GM11168 (cell line): Measurements from ENCODE around the gene JAK1.

Experiments
- in situ Hi-C: fragments of 300-500 bp; cut with MboI; formaldehyde crosslinking; loops from one replicate; pipeline ENCODE4 v1.12.0; 2022; ENCODE audit warnings: low sequenced_read_pairs; ENCODE audit not compliant: unreplicated experiment

Gene JAK1

DNA sequence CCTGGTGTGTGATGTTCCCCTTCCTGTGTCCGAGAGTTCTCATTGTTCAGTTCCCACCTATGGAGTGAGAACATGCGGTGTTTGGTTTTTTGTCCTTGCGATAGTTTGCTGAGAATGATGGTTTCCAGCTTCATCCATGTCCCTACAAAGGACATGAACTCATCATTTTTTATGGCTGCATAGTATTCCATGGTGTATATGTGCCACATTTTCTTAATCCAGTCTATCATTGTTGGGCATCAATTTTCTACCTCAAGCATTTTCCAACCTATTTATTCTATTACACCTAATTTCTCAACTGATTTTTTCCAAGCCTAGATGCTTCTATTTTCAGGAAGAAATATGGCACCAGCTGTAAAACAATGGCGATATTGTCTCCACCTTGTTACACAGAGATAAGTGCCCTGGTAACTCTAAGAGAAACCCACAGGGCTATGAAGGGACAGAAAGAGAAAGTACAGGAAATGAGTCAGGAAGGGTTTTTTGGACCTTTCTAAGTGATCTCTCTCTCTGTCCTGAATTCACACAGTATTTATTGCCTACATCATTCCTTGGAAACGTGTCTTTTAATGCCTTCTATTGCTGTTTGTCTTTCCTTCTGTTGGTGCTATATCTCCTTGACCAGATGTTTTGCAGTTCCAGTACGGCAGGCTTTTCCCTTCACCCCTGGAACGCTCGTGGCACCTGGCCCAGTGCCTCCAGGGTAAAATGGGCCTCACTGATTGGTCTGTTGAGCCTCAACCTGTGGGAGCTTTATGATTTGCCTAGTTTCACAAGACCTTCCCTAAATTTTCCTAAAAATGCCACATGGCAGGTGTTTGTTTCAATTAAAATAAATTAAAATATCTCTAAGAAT is 14.6 kb upstream of the JAK1 start:
- in situ Hi-C loops: no loop called here

DNA sequence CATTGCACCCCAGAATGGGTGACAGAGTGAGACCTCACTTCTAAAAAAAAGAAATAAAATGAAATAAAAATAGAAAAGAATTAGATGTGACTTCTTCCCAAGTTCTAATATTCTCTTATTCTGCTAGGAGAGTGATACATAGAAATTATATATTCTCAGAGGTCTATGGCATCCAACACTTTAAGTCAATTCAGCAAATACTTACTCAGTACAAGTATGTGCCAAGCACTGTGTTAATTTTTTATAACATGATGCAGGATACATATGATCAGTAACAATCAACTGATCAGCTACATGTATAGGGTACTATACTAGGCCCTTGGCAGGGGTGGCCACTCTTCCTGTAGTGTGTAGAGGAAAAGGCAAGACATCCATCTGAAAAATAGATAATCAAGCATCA is 13.0 kb upstream of the JAK1 start:
- in situ Hi-C loops: no loop called here

DNA sequence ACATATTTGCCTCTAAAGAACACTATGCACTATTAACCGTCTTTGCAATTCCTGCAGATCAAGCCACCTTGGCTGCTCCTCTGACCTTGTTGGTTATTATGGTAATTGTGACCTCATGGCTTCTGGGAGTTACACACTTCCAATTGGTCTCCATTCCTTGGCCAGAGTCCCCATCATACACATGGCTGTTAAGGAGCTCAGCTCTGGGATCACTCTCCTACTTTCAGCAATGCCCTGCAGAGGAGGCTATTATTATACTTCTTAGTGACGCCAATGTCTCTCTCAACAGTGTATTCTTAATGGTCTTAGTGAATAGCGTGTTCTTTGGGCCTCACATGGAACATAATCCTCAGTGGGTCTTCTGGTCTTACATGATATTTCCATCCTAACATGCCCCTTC is 10.0 kb upstream of the JAK1 start:
- in situ Hi-C loops: no loop called here

DNA sequence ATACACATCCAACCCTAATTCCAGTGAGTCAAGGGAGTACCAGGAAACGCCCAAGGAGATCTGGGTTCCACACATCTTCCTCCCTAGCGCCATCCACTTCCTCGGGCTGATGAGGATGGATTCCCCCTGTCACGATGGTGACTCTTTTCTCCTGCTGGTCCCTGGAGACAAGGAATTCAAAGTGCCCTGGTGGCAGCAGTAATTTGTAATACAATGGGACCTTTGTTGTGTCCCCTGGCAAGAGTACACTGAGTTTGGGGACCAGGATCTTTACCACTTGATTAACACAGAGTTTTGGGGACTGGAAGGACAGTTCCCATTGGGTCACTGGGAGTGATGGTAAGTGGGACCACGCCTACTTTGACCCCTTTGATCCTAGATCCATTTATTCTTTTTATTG is 9.4 kb upstream of the JAK1 start:
- in situ Hi-C loops: no loop called here

DNA sequence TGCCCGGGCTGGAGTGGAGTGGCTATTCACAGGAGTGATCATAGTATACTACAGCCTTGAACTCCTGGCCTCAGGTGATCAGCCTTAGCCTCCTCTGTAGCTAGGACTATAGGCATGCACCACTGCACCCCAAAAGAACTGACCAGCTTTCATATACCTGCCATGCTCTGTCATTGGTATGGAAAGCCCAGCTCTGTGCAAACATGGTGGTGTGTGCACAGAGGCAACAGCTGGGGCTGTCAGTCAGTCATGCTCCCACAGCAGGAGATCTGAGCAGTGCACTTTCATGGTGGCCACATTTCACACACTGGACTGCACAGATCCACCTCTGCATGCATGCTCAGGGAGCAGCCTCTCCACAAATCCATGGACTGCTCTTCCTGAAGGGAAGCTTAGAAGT is 8.8 kb upstream of the JAK1 start:
- in situ Hi-C loops: no loop called here

DNA sequence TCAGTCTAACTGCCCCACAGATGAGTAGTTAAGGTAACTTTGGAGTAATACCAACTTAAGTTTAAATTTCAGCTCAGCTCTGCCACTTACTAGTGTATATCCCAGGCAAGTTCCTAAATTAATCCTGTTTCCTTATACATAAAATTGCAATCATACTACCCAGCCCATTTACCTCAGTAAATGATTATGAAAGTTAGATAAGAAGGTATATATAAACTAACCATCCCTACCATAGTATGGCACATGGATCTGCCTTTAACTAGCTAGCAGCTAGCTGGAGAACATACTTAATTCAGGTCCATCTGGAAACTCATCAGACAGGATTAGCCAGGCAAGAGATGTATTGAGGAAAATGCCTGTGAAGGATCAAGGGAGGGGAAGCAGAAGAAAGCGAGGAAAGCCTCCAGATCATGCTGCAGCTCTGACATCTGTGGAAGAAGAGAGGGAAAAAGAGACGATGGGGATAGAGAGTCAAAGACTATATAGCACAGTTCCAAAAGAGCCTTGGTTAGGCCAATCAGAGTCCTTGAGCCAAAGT is 8.0 kb upstream of the JAK1 start:
- in situ Hi-C loops: no loop called here

DNA sequence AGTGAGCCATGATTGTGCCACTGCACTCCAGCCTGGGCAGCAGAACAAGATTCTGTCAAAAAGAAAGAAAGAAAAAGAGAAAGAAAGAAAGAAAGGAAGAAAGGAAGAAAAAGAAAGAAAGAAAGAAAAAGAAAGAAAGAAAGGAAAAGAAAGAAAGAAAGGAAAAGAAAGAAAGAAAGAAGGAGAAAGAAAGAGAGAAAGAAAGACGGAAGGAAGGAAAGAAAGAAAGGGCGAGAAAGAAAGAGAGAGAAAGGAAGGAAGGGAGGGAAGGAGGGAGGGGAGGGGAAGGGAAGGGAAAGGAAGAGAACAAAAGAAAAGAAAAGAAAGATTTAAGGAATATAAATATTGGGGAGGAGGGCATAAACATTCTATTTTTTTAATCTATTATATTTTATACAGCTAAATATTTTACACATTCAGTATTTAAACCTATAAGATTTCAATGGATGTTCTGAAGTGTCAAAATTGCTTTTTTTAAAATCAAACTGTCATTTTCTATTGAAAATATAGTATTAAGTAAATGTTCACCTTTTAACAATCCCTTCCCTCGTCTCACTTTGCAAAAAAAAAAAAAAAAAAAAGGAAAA is 6.8 kb upstream of the JAK1 start:
- in situ Hi-C loops: no loop called here

DNA sequence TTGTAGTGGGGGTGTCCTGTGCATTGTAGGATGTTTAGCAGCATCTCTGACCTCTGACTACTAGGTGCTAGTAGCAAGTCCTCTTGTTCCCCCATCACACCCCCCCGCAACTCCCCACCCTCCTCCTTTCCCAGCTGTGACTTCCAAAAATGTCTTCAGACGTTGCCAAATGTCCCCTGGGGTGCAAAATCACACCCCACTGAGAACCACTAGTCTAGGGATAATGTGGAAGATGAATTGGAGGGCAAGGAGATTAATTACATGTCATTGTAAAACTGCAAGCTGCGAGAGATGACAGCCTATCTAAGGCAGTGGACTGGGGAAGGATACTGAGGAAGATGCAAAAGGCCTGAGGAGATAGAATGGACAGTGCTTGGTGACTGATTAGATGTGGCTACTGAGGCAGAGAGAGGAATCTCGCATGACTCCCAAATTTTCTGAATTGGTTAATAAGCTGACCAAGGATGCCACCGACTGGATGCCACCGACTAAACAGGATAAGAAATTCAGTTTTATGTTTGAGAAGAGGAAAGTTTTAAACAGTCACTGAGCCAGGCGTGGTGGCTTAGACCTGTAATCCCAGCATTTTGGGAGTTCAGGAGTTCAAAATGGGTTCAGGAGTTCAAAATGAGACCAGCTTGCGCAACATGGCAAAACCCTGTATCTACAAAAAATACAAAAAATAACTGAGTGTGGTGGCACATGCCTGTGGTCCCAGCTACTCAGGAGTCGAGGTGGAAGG is 3.1 kb upstream of the JAK1 start:
- in situ Hi-C loops: loop anchor here (10.0 kb wide), 1 partner anchor 75 kb away; no protein-coding TSS in a partner anchor

DNA sequence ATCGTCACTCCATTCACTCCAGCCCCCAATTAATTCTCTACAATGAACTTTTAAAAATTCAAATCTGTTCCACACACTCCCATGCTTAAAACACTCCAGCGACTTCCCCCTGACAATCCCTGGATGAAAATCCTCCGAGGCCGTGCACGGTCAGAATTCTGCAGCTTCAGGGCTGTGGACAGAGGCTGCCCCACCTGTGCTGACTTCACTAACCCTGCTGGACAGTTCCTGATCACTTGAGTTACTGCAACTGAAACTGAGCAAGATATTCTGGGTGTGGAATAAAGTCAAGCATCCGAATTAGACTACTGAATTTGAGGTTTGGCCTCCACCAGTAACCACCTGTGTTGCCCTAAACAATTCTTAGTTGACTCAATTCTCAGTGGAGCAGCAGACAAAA is 1.0 kb upstream of the JAK1 start:
- in situ Hi-C loops: loop anchor here (10.0 kb wide), 1 partner anchor 73 kb away; no protein-coding TSS in a partner anchor

DNA sequence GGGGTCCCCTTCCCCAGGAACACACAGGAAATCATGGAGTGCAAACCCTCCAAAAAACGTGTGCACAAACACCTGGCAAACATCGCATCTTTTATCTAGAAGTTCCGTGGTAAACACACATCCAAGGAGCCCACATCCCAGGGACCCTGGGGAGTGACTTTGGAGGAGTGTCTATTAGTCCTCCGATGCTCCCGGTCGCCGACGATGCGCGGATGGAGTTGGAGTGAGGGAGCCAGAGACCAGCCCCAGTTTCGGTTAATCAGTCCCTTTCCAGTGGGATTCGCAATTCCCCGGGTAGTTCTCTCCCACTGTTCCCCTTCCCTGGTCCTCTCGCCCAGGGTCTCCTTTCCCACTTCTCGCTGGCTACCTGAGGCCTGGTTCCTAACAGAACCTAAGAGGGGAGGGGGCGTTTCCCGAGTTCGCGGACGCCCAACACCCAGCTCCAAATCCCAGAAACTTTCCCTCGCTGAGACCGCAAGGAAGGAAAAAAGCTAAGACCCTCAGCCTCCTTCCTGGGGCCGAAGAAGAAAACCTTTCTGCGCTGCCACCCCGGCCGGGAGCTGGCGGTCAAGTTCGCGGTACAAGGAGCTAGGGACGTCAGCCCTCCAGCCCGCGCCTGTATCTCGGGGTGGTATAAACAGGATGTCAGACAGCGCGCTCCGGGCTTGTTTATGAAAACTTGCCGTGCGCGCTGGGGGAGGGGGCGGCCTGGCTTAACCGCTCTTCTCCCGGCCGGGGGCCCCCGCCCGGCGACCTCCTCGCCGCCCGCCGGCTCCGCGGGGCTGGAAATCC is 787 bp downstream of the JAK1 start:
- in situ Hi-C loops: loop anchor here (10.0 kb wide), 1 partner anchor 71 kb away; no protein-coding TSS in a partner anchor

DNA sequence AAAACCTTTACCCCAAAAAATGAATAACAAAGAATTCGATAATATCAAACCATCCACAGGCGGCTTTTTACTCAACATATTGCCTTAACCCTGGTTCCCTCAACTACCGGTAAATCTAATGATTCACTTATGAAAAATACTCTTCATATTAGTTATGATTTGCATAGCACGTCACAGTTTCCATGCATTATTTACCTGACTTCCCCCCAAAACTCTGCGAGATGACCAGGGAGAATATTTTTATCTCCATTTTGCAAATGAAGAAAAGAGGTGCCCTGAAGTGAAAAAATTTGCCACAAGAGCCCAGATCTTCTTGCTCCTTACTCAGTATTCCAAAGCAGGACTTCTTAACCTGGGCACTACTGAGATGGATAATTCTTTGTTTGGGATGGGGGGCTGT is 2.9 kb downstream of the JAK1 start:
- in situ Hi-C loops: loop anchor here (10.0 kb wide), 1 partner anchor 69 kb away; no protein-coding TSS in a partner anchor

DNA sequence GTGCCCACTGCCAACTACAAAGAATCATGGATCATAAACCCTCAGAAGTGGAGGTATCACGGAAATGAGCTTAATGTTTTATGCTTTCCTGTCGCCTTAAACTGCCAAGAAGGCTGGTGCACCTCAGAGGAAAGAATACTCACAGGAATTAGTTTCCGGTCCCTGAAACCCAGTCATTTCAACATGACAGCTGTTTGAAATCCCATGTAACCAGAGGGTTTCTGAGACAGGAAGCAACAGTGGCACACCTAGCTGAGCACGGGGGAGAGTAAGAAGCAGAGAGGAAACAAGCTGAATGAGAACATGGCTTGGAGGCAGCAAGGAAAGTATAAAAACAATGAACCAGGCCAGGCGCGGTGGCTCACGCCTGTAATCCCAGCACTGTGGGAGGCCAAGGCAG is 3.9 kb downstream of the JAK1 start:
- in situ Hi-C loops: loop anchor here (10.0 kb wide), 1 partner anchor 68 kb away; no protein-coding TSS in a partner anchor

DNA sequence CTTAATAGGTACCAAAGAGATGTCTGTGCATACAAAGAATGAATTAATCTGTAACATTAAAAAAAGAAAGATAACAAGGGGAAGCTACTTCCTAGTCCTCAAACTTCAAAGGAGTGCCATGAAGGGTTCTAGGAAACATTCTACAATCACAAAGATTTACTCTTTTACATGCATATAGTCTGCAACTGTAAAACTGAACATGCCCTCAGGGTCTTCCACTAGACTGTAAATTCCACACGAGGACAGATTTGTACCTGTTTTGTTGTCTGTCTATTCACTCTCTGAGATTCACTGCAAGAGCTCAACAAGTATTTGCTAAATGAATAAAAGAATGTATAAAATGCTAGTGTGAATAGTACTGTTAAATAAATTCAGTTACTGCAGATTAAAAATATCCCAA is 4.4 kb downstream of the JAK1 start:
- in situ Hi-C loops: loop anchor here (10.0 kb wide), 1 partner anchor 67 kb away; no protein-coding TSS in a partner anchor

DNA sequence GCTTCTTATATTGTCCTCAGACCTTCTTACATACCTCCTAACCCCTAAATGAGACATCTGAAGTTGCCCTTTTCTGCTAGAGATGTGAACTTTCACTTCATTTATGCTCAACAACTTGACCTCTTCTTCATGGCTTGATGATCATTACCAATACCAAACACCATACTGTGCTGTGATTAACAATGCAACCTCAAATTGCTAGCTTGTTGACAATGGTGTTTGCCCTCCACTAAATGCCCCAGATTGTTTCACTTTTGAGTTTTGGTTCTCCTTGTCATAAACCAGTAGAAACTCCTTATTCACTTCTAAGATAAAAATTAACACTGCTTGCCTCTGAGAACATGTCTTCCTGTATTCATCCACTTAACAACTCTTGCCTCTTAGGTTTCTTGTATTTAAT is 5.6 kb downstream of the JAK1 start:
- in situ Hi-C loops: loop anchor here (10.0 kb wide), 1 partner anchor 66 kb away; no protein-coding TSS in a partner anchor

DNA sequence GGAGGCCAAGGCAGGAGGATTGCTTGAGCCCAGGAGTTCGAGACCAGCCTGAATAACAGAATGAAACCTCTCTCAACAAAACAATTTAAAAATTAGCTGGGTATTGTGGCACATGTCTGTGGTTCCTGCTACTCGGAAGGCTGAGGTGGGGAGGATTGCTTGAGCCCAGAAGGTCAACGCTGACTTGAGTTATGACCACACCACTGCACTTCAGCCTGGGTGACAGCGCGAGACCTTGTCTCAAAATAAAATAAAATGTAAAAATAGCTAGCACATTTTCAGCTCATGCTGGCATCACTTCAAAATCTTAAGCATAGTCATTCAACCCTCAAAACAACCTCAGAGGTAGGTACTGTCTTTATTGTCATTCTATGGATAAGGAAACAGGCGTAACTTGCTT is 6.4 kb downstream of the JAK1 start:
- in situ Hi-C loops: loop anchor here (10.0 kb wide), 1 partner anchor 65 kb away; no protein-coding TSS in a partner anchor

DNA sequence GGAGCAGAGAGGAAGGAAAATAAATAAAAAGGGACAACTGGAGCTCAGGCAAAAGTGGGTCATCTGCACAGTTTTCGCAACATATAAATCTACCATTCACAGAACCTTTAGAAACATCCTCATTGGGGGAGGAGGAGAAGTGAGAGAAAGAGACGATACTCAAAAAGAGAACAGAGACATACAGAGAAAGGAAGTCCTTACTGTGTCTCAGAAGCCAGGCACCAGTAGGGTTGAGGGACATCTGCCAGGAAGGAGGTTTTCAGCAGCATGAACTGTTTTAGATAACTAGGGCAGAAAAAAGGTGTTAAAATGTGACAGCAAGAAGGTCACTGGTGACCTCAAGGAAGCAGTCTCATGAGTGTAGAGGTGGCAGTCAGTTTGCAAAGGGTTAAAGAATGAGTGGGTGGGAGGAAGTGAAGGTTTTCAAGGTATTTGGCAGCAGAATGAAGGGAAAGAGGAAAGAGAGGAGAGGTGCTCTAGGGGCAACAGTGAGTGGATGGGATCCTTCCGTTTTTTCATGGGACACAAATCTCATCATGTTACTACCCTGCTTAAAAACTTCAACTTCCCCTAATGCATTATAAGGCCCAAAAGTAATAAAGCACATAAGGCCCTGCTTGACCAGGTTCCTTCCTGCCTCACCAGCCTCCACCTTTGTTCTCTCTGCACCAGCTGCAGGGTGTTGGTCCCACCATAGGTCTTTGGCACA is 9.5 kb downstream of the JAK1 start:
- in situ Hi-C loops: no loop called here

DNA sequence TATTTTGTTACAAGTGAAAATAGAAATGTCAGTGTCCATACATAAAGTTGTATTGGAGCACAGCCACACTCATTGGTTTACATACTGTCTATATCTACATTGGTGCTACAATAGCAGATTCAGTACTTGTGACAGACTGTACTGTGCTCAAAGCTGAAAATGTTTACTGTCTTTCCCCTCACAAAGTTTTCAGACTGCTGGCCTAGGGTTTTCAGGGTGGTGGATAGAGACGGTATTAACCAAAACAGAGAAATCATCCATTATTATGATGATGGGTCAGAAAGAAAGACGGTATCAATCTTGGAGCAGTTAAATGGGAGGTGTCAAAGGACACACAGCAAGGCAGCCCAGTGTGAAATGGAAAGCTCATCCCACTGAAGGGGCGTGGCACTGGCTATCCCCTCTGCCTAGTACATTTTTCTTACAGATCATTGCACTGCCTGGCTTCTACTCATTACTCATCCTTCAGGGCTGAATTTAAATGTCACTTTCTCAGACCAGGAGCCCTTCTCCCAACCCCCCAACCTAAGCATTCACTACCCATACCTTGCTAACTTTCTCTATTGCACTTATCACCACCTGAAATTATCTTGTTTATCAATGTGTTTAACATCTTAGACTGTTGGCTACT is 10.2 kb downstream of the JAK1 start:
- in situ Hi-C loops: no loop called here

DNA sequence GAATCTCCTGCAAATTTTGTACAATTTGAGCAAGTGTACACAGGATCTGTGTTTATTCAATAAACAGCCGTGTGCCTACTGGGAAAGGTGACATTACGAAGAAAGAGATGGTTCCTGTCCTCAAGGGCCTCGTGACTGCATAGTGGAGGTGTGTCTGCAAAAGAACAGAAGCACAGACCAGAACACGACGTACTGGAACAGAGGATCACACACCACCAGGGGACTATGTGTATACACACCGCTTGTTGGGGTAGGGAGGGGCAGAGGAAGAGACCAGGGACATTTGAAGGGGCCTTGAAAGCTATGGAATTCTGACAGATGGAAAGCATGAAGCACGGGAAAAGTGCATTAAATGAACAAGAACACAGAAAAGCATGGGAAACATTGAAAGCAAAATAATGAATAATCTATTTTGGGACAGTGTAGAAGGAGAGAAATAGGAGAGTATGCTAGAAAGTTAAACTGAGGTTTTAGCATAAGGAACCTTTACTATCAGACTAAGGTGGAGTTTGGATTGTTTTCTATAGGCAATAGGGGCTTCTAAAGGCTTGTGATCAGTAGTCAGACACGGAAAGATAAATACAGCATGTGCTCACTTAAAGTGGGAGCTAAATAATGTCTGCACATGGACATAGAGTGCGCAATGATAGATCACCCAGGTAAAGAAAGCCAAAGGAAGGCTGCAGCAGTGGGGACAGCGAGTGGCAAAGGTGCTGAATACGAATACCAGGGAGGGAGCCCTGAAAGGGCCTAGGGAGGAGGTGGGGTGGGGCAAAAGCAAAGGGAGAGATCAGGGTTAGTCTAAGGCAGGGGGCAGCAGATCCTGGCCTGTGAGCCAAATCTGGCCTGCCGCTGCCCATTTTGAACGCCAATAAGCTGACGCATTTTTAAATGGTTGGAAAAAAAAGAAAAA is 11.0 kb downstream of the JAK1 start:
- in situ Hi-C loops: no loop called here
